Stromal cell of bone marrow (primary cell): ENCODE data around the gene PLEKHM3.
A peak's percentile ranks its signal among the peaks of the same experiment; 100 is the strongest.

Source experiments
- DNase-seq: peaks from one replicate; pipeline ENCODE4 v3.0.0-alpha.2; 2012; ENCODE audit warnings: low read depth

The PLEKHM3 gene

GRCh38 chr2:207891086-207891844, 134.1 kb downstream of the PLEKHM3 start:
- DNase-seq = no peak

- no peak for DNase-seq
These were observed 137.8 kb downstream of the PLEKHM3 start for GRCh38 chr2:207887500-207887899.

- no peak for DNase-seq
These were observed 140.3 kb downstream of the PLEKHM3 start for GRCh38 chr2:207885010-207885409.

DNA sequence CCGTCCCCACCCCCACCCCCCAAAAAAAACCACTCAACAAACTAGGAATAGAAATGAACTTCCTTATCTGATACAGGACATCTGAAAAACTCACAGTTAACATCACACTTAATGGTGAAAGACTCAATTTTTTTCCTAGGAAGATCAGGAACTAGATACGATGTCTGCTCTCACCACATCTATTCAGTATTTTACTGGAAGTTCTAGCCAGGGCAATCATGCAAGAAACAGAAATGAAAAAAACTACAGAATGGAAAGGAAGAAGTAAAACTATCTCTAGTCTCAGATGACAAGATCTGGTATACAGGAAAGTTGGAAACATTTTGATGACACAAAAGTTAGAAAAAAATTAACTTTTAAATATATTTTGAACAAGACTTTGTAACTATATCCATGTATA, 141.2 kb downstream of the PLEKHM3 start:
- no peak for DNase-seq

DNA sequence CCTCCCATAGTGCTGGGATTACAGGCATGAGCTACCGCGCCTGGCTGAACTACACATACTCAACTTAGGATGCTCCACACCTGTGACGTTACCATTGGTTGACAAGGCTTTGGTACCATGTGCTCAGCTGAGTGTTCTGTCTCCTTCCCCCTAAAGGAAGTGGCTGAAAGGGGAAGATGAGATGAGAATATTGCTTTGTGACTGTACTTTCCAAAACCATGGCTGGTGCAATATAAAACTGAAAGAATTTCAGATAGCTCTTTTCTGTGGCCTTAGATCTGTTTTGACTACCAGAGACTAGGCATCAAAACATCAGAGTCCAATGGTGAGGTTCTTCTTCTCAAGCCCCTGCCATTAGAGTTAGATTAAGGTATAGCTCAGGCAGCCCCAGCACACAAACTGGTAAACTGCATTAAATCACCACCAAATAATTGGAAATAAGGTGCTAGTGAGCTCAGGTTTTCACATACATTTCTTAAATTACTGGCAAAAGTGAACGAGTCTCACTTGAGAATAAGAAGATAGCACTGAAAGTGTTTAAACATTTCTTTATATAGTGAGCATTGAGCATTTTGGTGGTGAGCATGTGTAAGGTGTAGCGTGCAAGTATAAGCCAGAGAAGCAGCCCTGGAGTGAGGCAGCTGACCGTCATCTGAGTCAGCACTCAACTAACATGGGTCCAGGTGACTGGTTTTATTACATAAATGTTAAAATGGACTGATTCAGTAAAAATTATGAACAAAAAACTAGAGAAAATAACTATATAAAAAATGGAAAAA, 142.1 kb downstream of the PLEKHM3 start:
- DNase-seq = no peak

GRCh38 chr2:207881902-207882301, 143.4 kb downstream of the PLEKHM3 start:
- DNase-seq = peak; percentile 63

DNA sequence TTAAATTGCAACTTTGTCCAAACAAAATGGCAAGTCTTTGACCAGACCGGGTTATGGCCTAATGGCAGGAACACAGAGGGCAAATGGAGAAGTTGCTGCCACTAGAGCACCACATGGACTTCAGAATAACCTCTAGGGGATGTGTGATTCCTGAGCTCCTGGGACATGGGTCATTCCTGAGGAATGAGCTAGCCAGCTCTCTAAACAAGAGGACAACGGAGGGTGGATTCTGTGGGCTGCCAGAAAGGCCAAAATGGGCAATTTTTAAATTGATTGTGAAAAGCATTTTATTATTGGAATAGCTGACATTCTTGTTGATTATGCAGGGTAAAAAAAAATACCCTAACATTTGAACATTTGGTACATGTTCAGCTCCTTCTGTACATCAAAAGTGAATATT, 145.8 kb downstream of the PLEKHM3 start:
- no peak for DNase-seq

DNA sequence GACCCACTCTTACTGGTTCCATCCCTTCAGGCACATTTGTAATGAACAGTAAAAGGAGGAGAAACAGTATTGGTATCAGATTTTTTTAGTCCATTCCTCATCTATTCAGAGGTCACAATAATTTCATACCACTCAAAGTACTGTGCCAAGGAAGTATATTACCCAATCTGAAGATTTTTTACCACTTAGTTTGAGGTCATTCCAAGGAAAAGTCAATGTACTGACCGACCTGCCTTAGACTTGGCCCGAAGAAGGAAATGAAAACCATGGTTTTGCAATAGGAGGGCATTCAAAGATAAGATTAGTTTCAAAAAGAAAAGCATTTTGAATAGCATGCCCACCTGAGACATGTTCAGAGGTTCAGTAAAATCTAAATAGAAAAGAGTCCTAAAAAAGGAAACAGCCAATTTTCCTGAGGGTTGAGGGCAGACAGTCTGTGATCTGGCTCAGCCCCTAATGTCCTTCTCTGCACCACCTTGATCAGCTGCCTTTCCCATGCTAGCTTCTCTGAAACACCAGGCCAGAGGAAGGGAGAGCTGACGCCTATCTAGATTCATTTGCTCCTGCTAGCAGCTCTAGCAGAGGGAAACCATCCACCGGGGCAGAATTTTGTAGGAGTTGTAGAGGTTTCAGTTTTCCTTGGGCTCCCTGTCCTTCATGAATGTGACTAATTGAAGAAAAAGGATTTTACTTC, 148.3 kb downstream of the PLEKHM3 start:
- DNase-seq = no peak

- DNase-seq = no peak
These were observed 149.7 kb downstream of the PLEKHM3 start for GRCh38 chr2:207875473-207876212.

GRCh38 chr2:207873794-207874193, 151.5 kb downstream of the PLEKHM3 start:
- DNase-seq = no peak

DNA sequence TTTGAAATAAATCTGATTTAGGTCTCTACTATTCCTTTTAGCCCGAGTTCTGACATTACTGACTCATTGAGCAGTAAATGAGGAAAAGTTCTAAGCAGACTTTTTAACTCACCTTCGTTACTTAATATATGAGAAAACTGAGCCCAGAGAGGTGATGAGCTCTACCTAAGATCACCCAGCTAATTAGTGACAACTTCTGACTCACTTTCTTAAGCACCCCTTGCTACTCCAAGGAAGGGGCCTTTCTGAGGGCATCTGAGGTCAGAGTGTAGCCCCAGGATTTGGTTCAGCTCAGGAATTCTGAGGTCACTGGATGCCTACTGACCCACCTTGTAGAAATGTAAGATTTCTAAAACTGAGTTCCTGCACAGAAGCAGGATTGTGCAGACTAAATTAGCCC, 153.4 kb downstream of the PLEKHM3 start:
- DNase-seq = no peak

DNA sequence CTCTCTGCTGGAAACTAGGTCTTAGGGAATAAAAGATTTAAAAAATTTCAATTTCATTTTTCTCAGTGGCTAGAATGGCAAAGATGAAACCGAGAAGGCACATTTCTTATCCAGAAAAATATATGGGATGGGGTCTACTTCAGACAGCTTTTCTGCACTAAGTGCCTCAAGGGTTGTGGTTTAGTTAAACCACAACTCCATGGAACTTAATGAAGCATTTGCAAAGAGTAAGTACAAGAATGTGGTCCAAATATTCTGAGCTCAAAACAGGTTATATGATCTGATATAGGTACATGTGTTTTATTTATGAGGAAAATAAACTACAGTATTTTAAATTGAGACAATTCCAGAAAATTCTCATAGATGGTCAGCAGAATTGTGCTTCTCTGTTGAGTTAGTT, 153.8 kb downstream of the PLEKHM3 start:
- no peak for DNase-seq

- no peak for DNase-seq
These were observed 154.5 kb downstream of the PLEKHM3 start for GRCh38 chr2:207870814-207871213.

GRCh38 chr2:207869784-207870778, 155.2 kb downstream of the PLEKHM3 start:
- peak; percentile 80 for DNase-seq

GRCh38 chr2:207868855-207869596, 156.3 kb downstream of the PLEKHM3 start:
- no peak for DNase-seq

DNA sequence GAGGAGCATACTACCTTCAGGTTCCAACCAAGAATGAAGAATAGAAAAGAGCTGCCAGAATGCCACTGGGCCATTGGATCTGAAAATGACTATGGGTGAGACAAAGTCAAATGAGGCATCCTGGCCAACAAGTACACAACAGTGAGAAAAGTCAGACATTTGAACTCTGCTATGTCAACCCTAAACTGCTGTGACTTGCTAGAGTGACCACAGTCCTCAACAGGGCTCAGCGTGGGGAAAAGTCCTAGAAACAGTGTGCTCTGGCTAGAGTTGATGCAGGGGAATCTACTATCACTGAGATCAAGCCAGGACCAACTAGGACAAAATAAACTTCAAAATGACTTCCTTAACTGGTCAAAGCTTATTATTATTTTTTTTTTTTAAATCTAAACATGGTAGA, 157.4 kb downstream of the PLEKHM3 start:
- no peak for DNase-seq

DNA sequence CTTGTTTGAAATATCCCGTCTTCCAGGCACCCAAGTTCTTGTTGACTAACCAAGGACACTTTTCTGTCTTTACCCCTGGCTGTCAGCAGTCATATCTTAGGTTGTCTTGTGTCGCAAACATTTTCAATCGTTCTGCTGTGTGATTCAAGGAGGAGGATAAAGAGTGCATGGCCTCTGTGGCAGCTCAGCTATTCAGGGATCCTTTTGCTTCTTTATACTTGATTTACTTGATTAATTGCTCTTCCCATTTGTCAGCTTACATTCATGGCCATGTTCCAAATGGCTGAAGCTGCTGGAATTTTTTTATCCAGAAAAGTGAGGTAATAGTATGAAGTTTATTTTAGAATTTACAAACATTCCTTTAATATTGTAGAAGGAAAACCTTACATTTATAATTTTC, 158.3 kb downstream of the PLEKHM3 start:
- no peak for DNase-seq

DNA sequence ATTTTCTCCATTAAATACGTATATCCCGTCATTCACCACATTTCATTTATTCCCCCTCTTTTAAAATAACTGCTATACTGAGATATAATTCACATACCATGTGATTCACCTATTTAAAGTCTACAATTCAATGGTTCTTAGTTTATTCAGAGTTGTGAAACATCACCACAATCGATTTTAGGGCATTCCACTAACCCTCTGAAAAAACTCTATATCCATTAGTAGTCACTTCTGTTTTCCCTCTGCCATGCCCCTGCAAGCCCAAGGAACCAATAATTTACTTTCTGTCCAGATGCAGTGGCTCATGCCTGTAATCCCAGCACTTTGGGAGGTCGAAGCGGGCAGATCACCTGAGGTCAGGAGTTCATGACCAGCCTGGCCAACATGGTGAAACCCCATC, 160.1 kb downstream of the PLEKHM3 start:
- DNase-seq = no peak

DNA sequence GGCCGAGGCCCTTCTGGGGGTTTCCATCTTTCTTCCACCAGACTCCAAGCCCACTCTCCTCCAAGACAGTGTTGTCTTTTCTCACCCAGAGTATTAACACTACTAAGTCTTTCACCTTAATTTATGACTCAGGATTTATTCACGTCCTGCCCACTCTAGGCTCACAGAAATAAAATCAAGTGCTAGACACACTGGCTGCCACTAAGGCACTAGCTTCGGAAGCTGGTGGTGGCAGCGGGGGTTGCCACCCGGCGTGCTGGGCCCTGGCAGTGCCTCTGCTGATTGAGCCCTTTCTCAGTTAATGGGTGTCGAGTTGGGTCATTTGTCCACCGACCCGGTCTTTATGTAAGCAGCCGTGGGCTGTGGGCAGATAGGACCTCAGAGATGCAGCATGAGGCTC, 162.0 kb downstream of the PLEKHM3 start:
- no peak for DNase-seq

DNA sequence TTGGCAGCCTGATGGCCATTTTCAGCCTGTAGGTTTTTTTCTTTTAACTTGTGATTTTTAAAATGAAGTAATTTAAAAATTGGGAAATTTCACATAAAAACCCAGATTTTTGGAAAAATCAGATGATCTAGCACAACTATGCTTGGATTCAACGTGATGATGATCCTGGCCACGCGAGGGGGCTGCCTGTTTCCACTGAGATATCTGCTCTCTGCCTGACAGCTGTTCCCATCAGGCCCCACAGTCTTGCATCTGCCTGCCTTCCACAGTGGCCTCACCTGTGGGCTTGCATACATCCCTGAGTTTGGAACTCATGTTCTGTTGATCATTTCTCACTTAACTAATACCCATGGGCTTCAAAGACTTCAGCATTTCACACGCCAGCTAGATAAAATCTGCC, 163.5 kb downstream of the PLEKHM3 start:
- no peak for DNase-seq
